Endodermal cell (in vitro differentiated cells): ENCODE data around the gene USP6NL. TPM values are rescaled to one million over a fixed set of nuclear protein-coding genes. Genes with fewer than 3 reads are reported as not detected.

Experiments
- DNase-seq: peaks from one replicate; pipeline ENCODE4 v3.0.0-alpha.2; 2017
- H3K27ac ChIP-seq: 2 replicates; pipeline ENCODE4 v1.5.1; 2013; ENCODE audit warnings: mild to moderate bottlenecking, low read depth, low read length, moderate library complexity
- H3K27me3 ChIP-seq: 2 replicates; pipeline ENCODE4 v1.6.1; 2013; ENCODE audit warnings: mild to moderate bottlenecking, low read length, moderate library complexity; ENCODE audit not compliant: insufficient read depth, control insufficient read depth, poor library complexity, severe bottlenecking
- H3K36me3 ChIP-seq: 2 replicates; pipeline ENCODE4 v1.7.0; 2013; ENCODE audit warnings: mild to moderate bottlenecking, low read length, moderate library complexity; ENCODE audit not compliant: control insufficient read depth, insufficient read depth
- H3K4me1 ChIP-seq: one replicate; pipeline ENCODE4 v1.7.0; 2013; ENCODE audit warnings: low read length; ENCODE audit not compliant: control insufficient read depth, insufficient read depth
- H3K4me3 ChIP-seq: 2 replicates; pipeline ENCODE4 v1.5.1; 2013; ENCODE audit warnings: mild to moderate bottlenecking, low read length, moderate library complexity
- H3K9ac ChIP-seq: 2 replicates; pipeline ENCODE4 v1.6.1; 2013; ENCODE audit warnings: mild to moderate bottlenecking, low read length, moderate library complexity; ENCODE audit not compliant: poor library complexity, severe bottlenecking; ENCODE audit errors: extremely low read depth
- H3K9me3 ChIP-seq: 2 replicates; pipeline ENCODE4 v1.6.1; 2013; ENCODE audit warnings: mild to moderate bottlenecking, low read length, moderate library complexity; ENCODE audit not compliant: control insufficient read depth
- H3K27ac Mint-ChIP-seq: 2 replicates; pipeline ENCODE4 v1.8.0; 2020; ENCODE audit warnings: mixed read lengths
- H3K27me3 Mint-ChIP-seq: 2 replicates; pipeline ENCODE4 v1.8.0; 2021; ENCODE audit warnings: mild to moderate bottlenecking, mixed read lengths; ENCODE audit not compliant: insufficient read depth
- H3K36me3 Mint-ChIP-seq: 2 replicates; pipeline ENCODE4 v1.8.0; 2020; ENCODE audit warnings: low read depth, mixed read lengths
- H3K4me1 Mint-ChIP-seq: 2 replicates; pipeline ENCODE4 v1.8.0; 2020; ENCODE audit warnings: mixed read lengths
- H3K4me3 Mint-ChIP-seq: 2 replicates; pipeline ENCODE4 v1.8.0; 2020; ENCODE audit warnings: mild to moderate bottlenecking, moderate library complexity, mixed read lengths
- H3K9me3 Mint-ChIP-seq: 2 replicates; pipeline ENCODE4 v1.8.0; 2020; ENCODE audit warnings: mild to moderate bottlenecking, mixed read lengths
- WGBS, 2 experiments: methylation state at CpG; one replicate each; pipeline versions ENCODE4 v1.1.5 to v1.1.7; 2013; ENCODE audit warnings: missing lambda C conversion rate in 2 of 2, mixed read lengths in 1 of 2; ENCODE audit not compliant: insufficient coverage in 1 of 2, insufficient read length in 1 of 2; 5-methylcytosine and 5-hydroxymethylcytosine counted together
- total RNA-seq, 2 donors: library from RNA; stranded (reverse); fragmentation: NEBNext Ultra II Directional in 1 of 2; extraction: Animal tissue kit (Norgen Biotek cat#: 25700) in 1 of 2; gene quantifications; 2 replicates in 1 of 2; 3 replicates in 1 of 2; pipeline ENCODE4 v1.2.1, GENCODE V29; 2021
- TF ChIP-seq, protein P1 (sequence below): fragments of 200-600 bp; sonication (generic); conservative IDR thresholded peaks from 2 replicates; pipeline ENCODE4 v1.5.0; 2021; ENCODE audit warnings: antibody characterized with exemption, mild to moderate bottlenecking

The USP6NL gene
- total RNA-seq, 2 donors from 2014 or later, result 20.6 to 22.9 TPM

- WGBS, 2 experiments, result 97 to 100% methylated on average over 1 to 2 of the region's 2 CpGs
- TF ChIP-seq, protein P1, sequence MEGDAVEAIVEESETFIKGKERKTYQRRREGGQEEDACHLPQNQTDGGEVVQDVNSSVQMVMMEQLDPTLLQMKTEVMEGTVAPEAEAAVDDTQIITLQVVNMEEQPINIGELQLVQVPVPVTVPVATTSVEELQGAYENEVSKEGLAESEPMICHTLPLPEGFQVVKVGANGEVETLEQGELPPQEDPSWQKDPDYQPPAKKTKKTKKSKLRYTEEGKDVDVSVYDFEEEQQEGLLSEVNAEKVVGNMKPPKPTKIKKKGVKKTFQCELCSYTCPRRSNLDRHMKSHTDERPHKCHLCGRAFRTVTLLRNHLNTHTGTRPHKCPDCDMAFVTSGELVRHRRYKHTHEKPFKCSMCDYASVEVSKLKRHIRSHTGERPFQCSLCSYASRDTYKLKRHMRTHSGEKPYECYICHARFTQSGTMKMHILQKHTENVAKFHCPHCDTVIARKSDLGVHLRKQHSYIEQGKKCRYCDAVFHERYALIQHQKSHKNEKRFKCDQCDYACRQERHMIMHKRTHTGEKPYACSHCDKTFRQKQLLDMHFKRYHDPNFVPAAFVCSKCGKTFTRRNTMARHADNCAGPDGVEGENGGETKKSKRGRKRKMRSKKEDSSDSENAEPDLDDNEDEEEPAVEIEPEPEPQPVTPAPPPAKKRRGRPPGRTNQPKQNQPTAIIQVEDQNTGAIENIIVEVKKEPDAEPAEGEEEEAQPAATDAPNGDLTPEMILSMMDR, result no peak
- no peaks in the 10 kb centered on the region for H3K9me3 Mint-ChIP-seq
- Histone ChIP-seq H3K27me3 (no peaks in the 10 kb centered on the region), H3K9me3 (no peaks in the 10 kb centered on the region), H3K4me3 (no peak overlapping the region), H3K27ac (no peak overlapping the region), H3K36me3 (peaks cover 6% of the 10 kb centered on the region), H3K4me1 (peaks cover 4% of the 10 kb centered on the region), H3K9ac (no peak overlapping the region)
- H3K27me3 Mint-ChIP-seq, result no peaks in the 10 kb centered on the region
- H3K27ac Mint-ChIP-seq, result no peak overlapping the region
- peaks cover 19% of the 10 kb centered on the region for H3K4me1 Mint-ChIP-seq
- H3K36me3 Mint-ChIP-seq, result no peaks in the 10 kb centered on the region
- H3K4me3 Mint-ChIP-seq, result no peak overlapping the region
- DNase-seq, result no peak
Observed at GRCh38 chr10:11516431-11516746, 95.1 kb downstream of the USP6NL start.

- Mint-ChIP-seq H3K27me3 (no peaks in the 10 kb centered on the region), H3K36me3 (no peaks in the 10 kb centered on the region), H3K4me1 (peaks cover 18% of the 10 kb centered on the region), H3K4me3 (no peak overlapping the region), H3K9me3 (no peaks in the 10 kb centered on the region), H3K27ac (no peak overlapping the region)
- no peaks in the 10 kb centered on the region for H3K9me3 ChIP-seq
- no peak overlapping the region for H3K4me3 ChIP-seq
- H3K27me3 ChIP-seq, result no peaks in the 10 kb centered on the region
- peaks cover 6% of the 10 kb centered on the region for H3K36me3 ChIP-seq
- TF ChIP-seq, protein P1, result peak; percentile 98
- H3K27ac ChIP-seq, result no peak overlapping the region
- no peak overlapping the region for H3K9ac ChIP-seq
- WGBS, 2 experiments, result 59 to 68% methylated on average over 4 of the region's 5 CpGs
- peak; percentile 69 for DNase-seq
- peaks cover 4% of the 10 kb centered on the region for H3K4me1 ChIP-seq
Observed at GRCh38 chr10:11515596-11516430, 95.6 kb downstream of the USP6NL start.

DNA sequence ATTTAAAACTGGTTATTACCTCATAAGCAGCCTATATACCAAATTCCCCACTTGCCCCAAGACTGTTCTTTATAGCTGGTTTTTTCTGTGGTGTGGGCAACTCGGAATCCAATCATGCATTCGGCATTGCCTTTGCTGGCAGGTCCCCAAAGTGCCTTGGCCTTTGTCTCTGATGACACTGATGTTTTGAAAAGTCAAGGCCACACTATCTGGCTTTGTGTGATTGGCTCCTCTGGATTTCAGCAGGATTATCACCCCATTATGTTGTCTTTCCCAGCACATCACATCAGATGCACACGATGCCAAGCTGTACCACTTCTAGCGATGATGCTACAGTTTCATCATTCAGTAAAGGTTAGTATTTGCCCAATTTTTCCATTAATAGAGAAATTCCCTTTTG, 97.7 kb downstream of the USP6NL start:
- H3K9me3 Mint-ChIP-seq, result no peaks in the 10 kb centered on the region
- Histone ChIP-seq H3K27ac (no peak overlapping the region), H3K9ac (no peak overlapping the region), H3K4me3 (no peak overlapping the region), H3K27me3 (no peaks in the 10 kb centered on the region), H3K4me1 (peaks cover 4% of the 10 kb centered on the region), H3K9me3 (no peaks in the 10 kb centered on the region), H3K36me3 (peaks cover 6% of the 10 kb centered on the region)
- TF ChIP-seq, protein P1, result no peak
- no peak overlapping the region for H3K4me3 Mint-ChIP-seq
- H3K27ac Mint-ChIP-seq, result no peak overlapping the region
- H3K4me1 Mint-ChIP-seq, result peaks cover 16% of the 10 kb centered on the region
- no peak for DNase-seq
- 93 to 100% methylated on average over 2 to 4 of the region's 4 CpGs for WGBS, 2 experiments
- H3K27me3 Mint-ChIP-seq, result no peaks in the 10 kb centered on the region
- no peaks in the 10 kb centered on the region for H3K36me3 Mint-ChIP-seq
